Stimulated activated CD4-positive, alpha-beta T cell treated with anti-CD3 and anti-CD28 coated beads, Interleukin-2, amount 100 ng/mL, for 4 hours (primary cell): ENCODE data around the gene UNC5C.

Experiments
- DNase-seq: peaks from one replicate; pipeline ENCODE4 v3.0.0-alpha.2; 2020; ENCODE audit warnings: low read depth

Gene UNC5C

GRCh38 chr4:95325665-95326064 lies 223.1 kb downstream of the UNC5C start:
- no peak for DNase-seq

- DNase-seq: no peak
These were observed 229.6 kb downstream of the UNC5C start for GRCh38 chr4:95319169-95319568.

GRCh38 chr4:95318483-95318882 lies 230.3 kb downstream of the UNC5C start:
- no peak for DNase-seq

GRCh38 chr4:95318044-95318443 lies 230.7 kb downstream of the UNC5C start:
- DNase-seq: no peak

- no peak for DNase-seq
These were observed 231.5 kb downstream of the UNC5C start for GRCh38 chr4:95317085-95317793.

GRCh38 chr4:95314573-95314972 lies 234.2 kb downstream of the UNC5C start:
- DNase-seq: no peak

GRCh38 chr4:95304898-95305297 lies 243.9 kb downstream of the UNC5C start:
- DNase-seq: no peak

- no peak for DNase-seq
These were observed 248.5 kb downstream of the UNC5C start for GRCh38 chr4:95300304-95300703.

GRCh38 chr4:95296052-95296451 lies 252.7 kb downstream of the UNC5C start:
- no peak for DNase-seq

GRCh38 chr4:95295157-95295556 lies 253.6 kb downstream of the UNC5C start:
- DNase-seq: no peak

GRCh38 chr4:95294321-95294720 lies 254.5 kb downstream of the UNC5C start:
- no peak for DNase-seq

- no peak for DNase-seq
These were observed 255.8 kb downstream of the UNC5C start for GRCh38 chr4:95293014-95293413.

GRCh38 chr4:95290702-95291101 lies 258.1 kb downstream of the UNC5C start:
- no peak for DNase-seq

GRCh38 chr4:95289028-95289634 lies 259.6 kb downstream of the UNC5C start:
- no peak for DNase-seq

GRCh38 chr4:95288552-95288951 lies 260.2 kb downstream of the UNC5C start:
- no peak for DNase-seq

GRCh38 chr4:95285797-95286196 lies 263.0 kb downstream of the UNC5C start:
- no peak for DNase-seq

- DNase-seq: no peak
These were observed 264.1 kb downstream of the UNC5C start for GRCh38 chr4:95284655-95285054.

GRCh38 chr4:95283320-95283719 lies 265.5 kb downstream of the UNC5C start:
- no peak for DNase-seq

GRCh38 chr4:95272797-95273196 lies 276.0 kb downstream of the UNC5C start:
- no peak for DNase-seq

GRCh38 chr4:95272036-95272435 lies 276.7 kb downstream of the UNC5C start:
- no peak for DNase-seq

GRCh38 chr4:95268819-95269565 lies 279.8 kb downstream of the UNC5C start:
- no peak for DNase-seq

GRCh38 chr4:95267081-95267480 lies 281.7 kb downstream of the UNC5C start:
- DNase-seq: no peak
